ENCODE data around the gene AKNAD1.

The AKNAD1 gene

DNA sequence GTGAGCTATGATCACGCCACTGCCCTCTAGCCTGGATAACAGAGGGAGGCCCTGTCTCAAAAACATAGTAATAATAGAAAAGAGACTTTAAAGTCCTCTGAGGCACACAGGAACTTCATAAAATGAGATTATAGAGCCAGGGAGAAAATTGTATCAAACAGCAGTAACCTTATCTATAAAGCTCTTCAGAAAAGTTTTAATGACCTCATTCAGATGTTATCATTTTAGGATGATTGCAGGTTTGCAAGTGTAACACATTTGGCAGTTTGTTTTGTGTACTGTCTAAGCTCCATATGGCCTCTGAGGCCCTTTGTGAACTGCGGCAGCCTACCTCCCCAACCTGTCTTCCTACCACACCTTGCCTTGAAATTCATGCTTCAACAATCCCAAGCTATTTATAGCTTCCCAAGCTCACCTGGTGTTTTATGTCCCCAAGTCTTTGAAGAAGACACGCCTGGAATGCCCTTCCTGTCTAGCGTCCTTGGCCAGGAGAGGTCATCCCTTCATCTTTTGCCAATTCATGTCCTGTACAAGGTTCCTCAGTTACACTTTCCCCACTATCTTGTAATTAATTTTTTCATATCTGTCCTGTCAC is 8.5 kb upstream of the AKNAD1 start:
- no peak for DNase-seq (ENCODE audit: low spot score)

DNA sequence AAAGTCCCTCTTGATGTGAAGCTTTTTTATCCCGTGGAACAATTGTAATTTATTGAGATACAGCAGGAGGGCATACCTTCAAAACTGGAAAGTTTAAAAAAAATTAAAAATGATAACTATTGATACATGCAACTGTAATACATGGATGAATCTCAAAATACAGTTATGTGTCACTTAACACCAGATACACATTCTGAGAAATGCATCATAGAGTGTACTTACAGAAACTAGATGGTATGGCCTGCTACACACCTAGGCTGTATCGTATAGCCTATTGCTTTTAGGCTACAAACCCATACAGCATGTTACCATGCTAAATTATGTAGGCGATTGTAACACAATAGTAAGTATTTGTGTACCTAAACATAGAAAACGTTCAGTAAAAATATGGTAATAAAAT is 7.1 kb upstream of the AKNAD1 start:
- DNase-seq (ENCODE audit: low spot score), result no peak

DNA sequence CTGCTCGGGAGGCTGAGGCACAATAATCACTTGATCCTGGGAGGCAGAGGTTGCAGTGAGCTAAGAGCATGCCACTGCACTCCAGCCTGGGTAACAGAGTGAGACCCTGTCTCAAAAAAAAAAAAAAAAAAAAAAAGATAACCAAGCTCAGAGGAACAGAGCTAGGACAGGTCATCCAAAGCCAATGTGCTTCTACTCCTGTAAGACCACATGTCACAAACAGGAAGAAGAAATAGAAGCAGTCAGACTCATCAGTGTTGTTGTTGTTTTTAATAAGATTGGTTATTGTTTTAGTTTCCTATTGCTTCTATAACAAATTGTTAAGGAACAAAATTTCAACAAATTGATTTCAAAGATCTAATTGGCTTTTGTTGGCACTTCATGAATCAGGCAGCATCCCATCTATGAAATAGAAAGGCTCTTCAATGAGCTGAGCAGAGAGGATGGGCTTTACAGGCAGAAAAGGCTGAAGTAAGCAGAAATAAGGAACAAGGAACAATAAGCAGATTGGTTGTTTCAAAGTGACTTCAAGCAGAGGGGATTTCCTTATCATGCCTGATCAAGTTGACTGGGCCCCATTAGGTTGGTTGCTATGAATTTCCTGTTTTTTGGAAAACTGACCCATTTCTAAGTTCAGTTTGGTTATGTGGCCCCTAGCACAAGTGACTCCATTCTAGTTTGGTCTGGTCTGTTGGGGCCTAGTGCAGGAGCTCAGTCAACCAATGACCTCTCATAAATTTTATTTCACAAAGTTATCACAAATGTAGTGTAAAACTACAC is 6.0 kb upstream of the AKNAD1 start:
- no peak for DNase-seq (ENCODE audit: low spot score)

DNA sequence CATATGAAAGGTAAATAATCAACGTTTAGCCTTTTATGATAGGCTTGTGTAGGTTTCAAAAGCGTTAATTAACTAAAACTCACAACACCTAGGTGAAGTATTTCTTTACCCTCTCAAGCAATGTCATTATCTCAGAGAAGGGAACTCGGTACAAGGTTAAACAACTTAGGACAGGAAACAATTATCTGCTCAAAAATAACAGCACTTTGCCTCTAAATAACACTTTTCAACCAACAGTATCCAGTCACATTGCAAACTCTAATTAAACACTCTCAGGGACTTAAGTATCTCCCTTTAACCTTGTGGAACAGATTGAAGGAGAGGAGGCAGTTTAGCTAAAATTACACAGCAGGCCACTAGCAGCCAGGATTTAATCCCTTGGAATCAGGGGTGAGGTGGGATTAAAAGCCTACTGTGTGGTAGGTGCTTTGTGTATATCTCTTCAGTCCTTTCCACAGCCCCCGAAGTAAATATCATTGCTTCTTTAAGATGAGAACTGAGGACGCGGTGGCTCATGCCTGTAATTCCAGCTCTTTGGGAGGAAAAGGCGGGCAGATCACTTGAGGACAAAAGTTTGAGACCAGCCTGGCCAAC is 5.2 kb upstream of the AKNAD1 start:
- no peak for DNase-seq (ENCODE audit: low spot score)

DNA sequence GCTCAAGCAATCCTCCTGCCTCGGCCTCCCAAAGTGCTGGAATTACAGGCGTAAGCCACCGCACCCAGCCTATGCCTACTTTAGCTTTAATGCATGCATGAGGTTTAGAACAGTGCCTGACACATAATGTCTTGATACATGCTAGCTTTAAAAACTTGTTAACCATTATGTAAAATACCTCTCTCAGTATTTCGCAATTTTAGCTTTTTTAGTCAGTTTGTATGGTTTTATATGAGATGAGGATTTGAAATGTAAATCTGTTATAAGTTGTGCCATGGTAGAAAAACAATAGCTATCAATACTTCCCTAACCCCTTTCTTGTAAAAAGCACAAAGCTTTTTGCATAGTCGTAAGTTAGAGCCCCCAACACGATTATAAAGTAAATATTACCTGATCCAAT is 4.7 kb upstream of the AKNAD1 start:
- no peak for DNase-seq (ENCODE audit: low spot score)

DNA sequence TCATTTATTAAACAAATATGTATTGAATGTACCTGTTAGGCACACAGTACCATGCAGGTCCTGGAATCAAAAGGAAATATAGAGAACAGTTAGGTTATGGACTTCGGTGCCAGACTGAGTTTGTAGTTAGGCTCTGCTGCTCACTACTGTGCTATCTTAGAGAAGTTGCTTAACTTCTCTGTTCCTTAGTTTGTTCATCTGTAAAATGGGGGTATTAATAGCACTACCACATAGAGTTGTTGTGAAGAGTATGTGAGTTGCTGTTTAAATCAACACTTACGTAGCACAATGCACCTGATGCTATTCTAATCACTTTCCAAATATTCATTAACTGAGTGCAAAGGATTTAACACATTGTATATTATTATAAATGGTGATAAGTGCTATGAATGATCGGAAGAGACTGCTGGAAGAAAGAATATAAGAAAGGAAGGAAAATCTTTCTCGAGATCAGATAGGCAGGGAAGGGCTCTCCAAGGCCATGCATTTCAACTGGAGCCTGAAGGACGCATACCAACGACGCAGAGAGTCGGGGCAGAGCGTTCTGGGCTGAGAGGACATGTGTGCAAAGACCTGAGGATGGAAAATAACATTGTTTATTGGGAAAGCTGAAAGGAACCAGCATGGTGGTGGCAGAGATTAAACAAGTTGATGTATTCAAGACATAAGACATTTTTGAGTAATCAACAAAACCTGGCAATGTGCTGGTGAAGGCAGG is 3.5 kb upstream of the AKNAD1 start:
- DNase-seq (ENCODE audit: low spot score), result no peak

DNA sequence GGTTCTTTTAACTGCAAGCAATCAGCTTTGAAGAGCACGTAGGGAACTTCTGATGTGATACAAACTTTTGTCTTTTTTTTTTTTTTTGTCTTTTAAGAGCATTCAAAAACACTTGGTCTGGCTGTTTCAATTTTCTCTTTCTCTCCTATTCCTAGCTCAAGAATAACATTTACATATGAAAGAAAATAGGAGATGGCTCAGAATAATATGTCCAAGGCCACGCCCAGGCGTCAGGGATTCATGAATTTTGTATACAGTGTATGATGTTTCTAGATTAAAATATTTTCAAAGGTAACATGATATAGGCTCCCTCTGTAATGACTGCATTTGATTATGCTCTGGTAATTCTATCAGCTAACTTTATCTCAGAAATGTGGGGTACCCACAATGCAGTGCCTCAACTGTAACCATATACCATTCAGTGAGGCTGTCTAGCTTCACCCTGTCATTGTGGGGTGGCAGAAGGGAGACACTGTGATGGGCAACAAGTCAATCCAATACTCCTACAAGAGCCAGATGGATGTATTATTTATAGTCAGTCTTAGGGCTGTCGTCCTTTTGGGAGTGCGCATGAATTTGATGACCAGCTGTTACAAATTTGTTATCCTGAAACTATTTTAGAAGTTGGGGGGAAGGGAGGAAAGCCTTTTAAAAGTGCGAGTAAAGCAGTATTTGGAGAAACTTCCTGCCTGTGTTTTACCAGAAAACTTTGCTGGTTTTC is 1.5 kb upstream of the AKNAD1 start:
- DNase-seq (ENCODE audit: low spot score), result no peak

DNA sequence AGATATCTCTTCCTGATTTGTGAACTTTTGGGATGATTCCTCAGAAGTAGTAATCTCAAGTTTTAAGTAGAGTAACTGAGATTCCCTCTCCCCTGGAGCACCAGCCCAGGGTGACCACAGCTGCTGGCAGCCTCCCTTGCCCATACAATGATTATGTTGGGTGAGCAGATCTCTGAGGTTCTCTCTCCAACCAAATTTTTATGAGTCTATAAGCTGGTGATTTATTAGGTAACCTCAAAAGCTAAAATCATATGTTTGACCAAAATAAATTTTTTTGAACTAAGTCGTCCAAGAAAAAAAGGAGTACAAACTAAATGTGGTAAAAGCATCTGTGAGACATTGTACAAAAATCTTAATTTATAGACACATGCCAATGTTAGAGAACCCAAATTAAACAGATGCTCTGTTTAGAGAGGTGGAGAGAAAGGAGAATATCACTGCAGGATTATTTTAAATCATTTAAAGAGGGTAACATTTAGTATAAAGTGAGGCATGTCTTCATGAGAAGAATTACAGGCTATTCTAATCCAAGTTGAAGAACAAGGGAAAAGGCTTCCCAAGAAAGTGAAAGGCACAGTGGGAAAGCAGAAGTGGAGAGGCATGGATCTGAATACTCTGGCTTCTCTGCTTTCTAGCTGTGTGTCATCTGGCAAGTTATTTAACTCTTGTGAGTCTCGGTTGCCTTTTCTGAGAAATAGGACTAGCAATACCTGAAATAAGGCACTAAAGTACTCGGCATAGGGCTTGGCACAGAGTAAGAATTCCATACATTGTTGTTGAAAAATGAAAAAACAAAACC is 2.5 kb downstream of the AKNAD1 start:
- DNase-seq (ENCODE audit: low spot score), result no peak

DNA sequence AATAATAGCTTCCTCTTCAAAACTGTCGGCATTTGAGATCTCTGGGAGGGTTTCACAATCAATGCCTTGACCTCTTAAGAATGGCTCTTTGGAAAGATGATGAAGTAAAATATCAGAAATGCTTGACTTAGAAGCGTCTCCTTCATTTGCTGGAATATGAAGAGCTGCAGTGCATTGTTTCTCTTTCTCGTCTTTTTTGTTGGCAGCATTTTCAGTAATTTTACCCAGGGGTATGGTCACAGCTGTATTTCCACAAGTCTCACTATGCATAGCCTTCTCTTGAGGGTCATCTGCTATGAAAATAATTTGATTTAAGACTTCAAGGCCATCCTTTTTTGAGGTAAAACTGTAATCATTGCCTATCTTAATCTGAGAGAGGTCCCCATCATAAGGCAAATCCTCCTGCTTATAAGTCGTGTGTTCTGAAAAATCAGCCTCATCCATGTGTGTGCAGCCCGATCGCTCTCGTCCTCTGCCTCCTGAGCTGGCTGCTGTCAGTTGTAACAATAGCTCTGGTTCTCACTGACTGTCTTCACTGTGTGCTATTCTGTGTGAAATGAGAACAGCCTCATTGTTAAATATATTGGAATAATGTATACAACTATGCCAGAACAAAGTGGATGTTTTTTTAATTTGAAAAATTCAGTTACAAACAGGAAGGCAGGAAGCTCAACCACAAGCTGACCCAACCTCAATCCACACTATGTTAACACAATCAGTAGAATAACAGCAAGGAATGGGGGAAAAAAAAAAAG is 4.5 kb downstream of the AKNAD1 start:
- peak; percentile 88 for DNase-seq (ENCODE audit: low spot score)

DNA sequence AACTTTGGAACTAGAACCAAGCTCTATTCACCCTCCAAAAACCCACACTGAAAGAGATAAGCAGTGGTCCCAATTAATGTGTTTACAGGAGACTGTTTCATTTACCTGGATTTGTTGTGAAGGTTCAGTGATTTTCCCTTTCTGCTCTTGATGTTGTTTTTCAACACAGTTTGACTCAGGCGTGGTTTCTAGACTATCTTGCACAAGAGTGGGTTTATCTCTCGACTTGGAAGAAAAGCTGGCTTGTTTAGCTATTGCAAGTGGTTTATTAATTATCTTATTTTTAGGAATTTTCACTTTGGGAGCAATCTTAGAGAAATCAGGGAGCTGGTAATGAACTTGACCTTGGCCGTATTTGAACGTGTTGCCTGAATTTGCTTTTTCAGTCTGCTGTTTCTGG is 5.3 kb downstream of the AKNAD1 start:
- DNase-seq (ENCODE audit: low spot score), result no peak

DNA sequence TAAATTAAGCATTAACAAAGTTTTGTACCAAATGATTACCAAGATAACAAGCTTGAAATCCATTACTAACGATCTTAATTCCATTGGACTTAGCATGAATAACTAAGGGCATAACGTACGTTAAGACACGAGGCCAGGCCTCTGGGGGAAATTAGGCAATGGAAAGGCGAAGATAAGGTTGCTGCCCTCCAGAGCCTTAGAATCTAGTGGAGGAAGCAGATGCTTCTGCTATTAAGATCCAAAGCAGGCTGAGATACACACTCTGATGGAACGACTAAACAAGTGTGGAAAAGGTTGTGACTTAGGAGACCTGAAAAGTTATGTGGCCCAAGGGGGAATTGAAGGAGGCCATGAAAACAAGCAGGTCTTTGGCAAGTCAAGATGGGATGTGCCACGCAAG is 6.0 kb downstream of the AKNAD1 start:
- no peak for DNase-seq (ENCODE audit: low spot score)

DNA sequence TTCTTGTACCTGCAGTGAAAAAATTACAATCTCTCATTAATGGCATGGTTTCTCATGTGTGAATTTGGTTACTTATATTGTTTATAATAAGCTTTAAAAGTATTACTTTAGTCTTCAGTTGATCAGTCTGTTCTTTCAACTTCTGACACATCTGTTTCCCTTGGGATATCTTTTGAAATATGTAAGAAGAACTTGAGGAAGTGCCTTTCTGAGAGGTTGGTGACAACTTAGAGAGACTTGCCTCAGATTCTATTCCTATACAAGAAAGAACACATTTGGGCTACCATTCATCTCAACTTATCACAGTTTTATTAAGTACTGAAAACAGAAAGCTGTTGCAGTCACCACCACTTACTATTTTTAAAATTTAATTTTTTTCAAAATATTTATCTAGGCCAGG is 8.1 kb downstream of the AKNAD1 start:
- DNase-seq (ENCODE audit: low spot score), result no peak

DNA sequence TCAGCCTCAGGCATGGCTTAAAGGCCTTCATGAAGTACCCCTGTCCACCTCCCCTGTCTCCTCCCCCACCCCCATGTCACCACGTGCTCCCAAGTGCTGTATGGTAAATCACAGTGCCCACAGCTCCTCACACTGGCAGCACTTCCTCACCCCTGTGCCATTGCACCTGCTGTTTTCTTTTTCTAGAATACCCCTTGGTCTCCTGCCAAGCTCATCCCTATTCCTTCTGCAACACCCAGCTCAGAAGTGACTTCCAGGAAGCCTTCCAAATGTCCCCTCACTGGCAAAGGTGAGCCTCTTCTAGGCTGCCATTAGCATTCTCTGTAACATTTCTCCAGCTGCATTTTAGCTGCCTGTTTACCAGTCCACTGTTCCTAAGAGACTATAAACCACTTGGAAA is 9.4 kb downstream of the AKNAD1 start:
- peak; percentile 27 for DNase-seq (ENCODE audit: low spot score)

DNA sequence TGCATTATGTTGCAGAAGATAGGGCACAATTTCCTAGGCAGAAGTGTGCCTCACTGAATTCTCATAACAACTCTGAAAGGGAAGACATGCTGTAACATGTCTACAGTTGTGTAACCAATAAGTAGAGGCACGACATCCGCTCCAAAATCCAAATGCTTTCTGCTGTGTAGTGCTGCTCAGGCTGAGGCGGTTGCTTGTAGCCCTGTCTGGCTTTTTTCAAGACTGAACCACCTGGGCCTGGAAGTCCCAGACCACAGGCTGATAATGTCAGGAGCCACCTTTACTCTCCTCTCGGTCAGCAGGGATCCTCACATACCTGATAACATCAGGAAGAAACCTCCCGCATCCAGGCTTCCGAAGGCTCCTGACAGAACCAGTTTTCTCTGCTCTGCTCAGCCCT is 10.9 kb downstream of the AKNAD1 start:
- no peak for DNase-seq (ENCODE audit: low spot score)

DNA sequence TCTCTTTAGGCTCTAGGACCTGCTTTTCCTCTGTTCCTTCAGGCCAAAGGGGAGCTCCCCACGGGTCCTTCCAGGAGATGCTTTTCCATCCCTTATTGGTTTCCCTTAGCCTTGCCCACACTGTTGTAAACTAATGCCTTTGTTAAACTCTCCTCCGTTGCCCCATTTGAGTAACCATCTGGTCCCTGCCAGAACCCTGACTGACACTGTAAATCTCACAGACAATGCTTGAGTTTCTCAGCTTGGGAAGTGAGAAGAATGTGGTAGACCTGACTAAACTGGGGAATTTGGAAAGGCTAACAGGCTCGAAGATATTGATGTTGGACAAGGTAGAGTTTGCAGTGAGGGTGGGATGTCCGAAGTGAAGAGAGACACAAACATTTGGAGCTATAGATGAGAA is 11.4 kb downstream of the AKNAD1 start:
- DNase-seq (ENCODE audit: low spot score), result no peak

DNA sequence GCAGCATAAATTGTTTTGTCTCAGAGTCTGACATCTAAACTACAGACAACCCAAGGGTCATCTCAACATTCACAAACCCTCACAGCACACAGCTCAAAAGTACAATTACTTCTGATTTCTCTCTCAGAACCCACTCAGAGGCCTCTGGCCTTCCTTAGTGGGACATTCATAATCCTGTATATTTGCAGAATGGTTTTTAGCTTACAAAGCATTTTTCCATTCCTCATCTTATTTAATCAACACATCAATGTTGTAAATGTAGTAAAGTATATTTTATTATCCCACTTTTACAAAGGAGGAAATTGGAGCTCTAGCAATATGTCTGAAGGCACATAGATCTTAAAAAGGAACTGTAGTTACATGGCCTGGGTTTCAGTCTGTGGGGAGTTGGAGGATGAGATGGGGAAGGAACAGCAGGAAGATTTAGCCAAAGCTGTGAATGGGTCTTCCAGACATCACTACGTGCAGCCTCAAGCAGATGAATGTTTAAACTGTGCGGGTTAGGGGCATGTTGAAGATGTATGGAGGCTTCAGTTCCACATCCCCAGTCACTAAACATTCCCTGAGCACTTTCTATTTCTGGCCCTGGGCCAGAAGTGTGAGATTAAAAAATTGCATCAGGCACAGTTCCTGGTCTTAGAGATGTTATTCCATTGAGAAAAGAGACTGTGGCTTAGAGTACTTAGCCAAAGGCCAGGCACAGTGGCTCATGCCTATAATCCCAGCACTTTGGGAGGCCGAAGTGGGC is 13.3 kb downstream of the AKNAD1 start:
- DNase-seq (ENCODE audit: low spot score), result no peak

DNA sequence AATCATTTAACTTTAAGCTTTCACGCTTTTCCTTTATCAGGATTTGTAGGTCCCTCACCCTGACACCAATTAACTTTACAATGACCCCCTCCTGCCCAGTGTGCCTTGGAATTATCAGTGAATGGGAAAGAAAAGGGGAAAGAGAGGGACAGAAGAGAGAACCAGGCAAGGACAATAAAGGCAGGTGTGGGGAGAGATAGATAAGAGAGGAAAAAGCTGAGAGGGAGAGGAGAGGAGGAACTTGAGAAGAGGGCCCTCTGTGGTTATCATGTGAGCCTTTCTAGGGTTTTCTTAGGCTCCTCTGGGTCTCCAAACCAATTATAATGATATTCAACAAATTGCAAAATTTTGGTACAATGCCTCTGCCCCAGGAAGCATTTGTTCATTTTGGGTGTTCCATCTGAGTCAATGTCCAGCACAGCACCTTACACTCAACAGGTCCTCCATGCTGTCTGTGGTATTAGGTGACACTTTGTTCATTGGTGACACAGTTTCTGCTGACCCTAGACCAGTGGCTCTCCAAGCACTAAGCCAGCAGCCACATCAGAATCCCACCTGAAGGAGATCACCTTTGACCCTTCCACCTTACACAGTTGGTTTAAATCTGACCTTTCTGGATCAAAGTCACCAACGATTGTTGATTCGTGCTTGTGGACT is 14.2 kb downstream of the AKNAD1 start:
- no peak for DNase-seq (ENCODE audit: low spot score)

DNA sequence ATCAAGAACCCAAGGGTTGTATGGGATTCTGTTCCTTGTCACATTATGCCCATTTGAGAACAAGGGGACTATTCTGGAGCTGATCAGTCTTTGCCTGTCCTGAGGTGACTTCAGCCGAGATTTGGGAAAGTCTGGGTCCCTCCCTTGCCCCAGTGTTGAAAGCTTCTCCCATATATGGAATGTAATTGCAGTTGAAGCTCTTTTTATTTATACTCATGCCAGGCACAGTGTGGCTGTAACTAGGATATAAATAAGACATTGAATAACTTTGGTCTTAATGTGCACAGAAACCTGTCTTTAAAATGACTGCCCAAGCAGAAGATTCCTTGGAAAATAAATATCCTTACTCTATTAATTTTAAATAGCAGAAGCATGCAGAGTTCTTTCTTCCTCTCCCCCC is 15.2 kb downstream of the AKNAD1 start:
- DNase-seq (ENCODE audit: low spot score), result no peak

DNA sequence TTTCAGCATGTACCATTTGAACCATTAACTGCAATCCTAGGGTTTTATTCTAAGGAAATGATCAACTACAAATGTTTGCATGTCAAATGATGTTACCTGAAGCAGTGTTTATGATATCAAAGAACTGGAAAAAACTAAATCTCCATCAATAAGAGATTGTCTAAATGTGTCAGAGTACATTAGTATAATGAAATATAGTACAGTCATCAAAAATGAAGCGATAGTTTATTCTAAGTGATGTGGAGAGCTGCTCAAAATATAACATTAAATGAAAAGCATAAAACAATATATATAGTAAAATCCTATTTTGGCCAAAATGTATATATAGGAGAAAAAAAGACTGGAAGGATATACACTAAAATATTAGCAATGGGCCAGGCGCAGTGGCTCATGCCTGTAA is 24.0 kb downstream of the AKNAD1 start:
- no peak for DNase-seq (ENCODE audit: low spot score)

Data from pons (tissue), 1 donor.